KMS-11 (cell line): Measurements from ENCODE around the gene ATG10.

Experiments used
- H2AFZ ChIP-seq: fragments of 200-600 bp; sonication (generic); 2 replicates; pipeline ENCODE4 v1.6.1; 2016; ENCODE audit warnings: antibody characterized with exemption, mixed run types, low read depth
- H3K27ac ChIP-seq: fragments of 200-600 bp; sonication (generic); 2 replicates; pipeline ENCODE4 v1.6.1; 2016; ENCODE audit warnings: mild to moderate bottlenecking, mixed run types
- H3K27me3 ChIP-seq: fragments of 200-600 bp; sonication (generic); 2 replicates; pipeline ENCODE4 v1.6.1; 2017; ENCODE audit warnings: mild to moderate bottlenecking, low read depth, mixed run types, moderate library complexity; ENCODE audit not compliant: insufficient read depth
- H3K36me3 ChIP-seq: fragments of 200-600 bp; sonication (generic); 2 replicates; pipeline ENCODE4 v1.6.1; 2017; ENCODE audit warnings: mild to moderate bottlenecking, mixed run types; ENCODE audit not compliant: insufficient read depth
- H3K4me1 ChIP-seq: fragments of 200-600 bp; sonication (generic); 2 replicates; pipeline ENCODE4 v1.6.1; 2016; ENCODE audit warnings: mild to moderate bottlenecking, low read depth, mixed run types; ENCODE audit not compliant: poor library complexity, severe bottlenecking
- H3K4me2 ChIP-seq: fragments of 200-600 bp; sonication (generic); 2 replicates; pipeline ENCODE4 v1.7.0; 2016; ENCODE audit warnings: mild to moderate bottlenecking, mixed run types
- H3K4me3 ChIP-seq: fragments of 200-600 bp; sonication (generic); IDR thresholded peaks from 2 replicates; pipeline ENCODE4 v1.6.1; 2017; ENCODE audit warnings: low read depth, low read length, mixed read lengths; ENCODE audit not compliant: insufficient read depth
- H3K79me2 ChIP-seq: fragments of 200-600 bp; sonication (generic); 2 replicates; pipeline ENCODE4 v1.6.1; 2016; ENCODE audit warnings: low read depth, mixed run types; ENCODE audit not compliant: insufficient read depth
- H3K9ac ChIP-seq: fragments of 200-600 bp; sonication (generic); 2 replicates; pipeline ENCODE4 v1.6.1; 2016; ENCODE audit warnings: mild to moderate bottlenecking, mixed run types
- H4K20me1 ChIP-seq: fragments of 200-600 bp; sonication (generic); 2 replicates; pipeline ENCODE4 v1.6.1; 2016; ENCODE audit warnings: mild to moderate bottlenecking, mixed run types; ENCODE audit not compliant: insufficient read depth
- CTCF ChIP-seq: fragments of 200-600 bp; sonication (generic); conservative IDR thresholded peaks from 2 replicates; pipeline ENCODE4 v1.6.1; 2017; ENCODE audit warnings: low read depth, mild to moderate bottlenecking, antibody characterized with exemption, low read length, moderate library complexity, mixed read lengths

ATG10 gene

GRCh38 chr5:82255844-82256243 is 284.0 kb downstream of the ATG10 start:
- no peaks in the 10 kb centered on the region for H3K79me2 ChIP-seq
- no peaks in the 10 kb centered on the region for H3K27me3 ChIP-seq
- H2AFZ ChIP-seq = peak overlapping the region; percentile 60
- peak overlapping the region; percentile 39; the same call in 1 of the 2 replicates for H3K27ac ChIP-seq
- H3K4me2 ChIP-seq = peak overlapping the region; percentile 71
- H3K4me1 ChIP-seq = peaks cover 50% of the 10 kb centered on the region
- no peaks in the 10 kb centered on the region for H3K36me3 ChIP-seq
- H3K9ac ChIP-seq = no peak overlapping the region
- TF ChIP-seq CTCF = no peak
- no peaks in the 10 kb centered on the region for H4K20me1 ChIP-seq
- H3K4me3 ChIP-seq = no peak overlapping the region

GRCh38 chr5:82257247-82257646 is 285.4 kb downstream of the ATG10 start:
- Histone ChIP-seq H3K4me2 (peak overlapping the region; percentile 28; the same call in 1 of the 2 replicates), H2AFZ (no peak overlapping the region), H3K4me1 (peaks cover 50% of the 10 kb centered on the region), H4K20me1 (no peaks in the 10 kb centered on the region), H3K27me3 (no peaks in the 10 kb centered on the region), H3K27ac (no peak overlapping the region), H3K79me2 (no peaks in the 10 kb centered on the region), H3K36me3 (no peaks in the 10 kb centered on the region), H3K4me3 (no peak overlapping the region), H3K9ac (no peak overlapping the region)
- no peak for TF ChIP-seq CTCF

GRCh38 chr5:82257729-82258128 is 285.9 kb downstream of the ATG10 start:
- TF ChIP-seq CTCF = no peak
- Histone ChIP-seq H3K9ac (no peak overlapping the region), H4K20me1 (no peaks in the 10 kb centered on the region), H3K27me3 (no peaks in the 10 kb centered on the region), H3K79me2 (no peaks in the 10 kb centered on the region), H2AFZ (peak overlapping the region; percentile 15; the same call in 1 of the 2 replicates), H3K27ac (no peak overlapping the region), H3K4me1 (peaks cover 50% of the 10 kb centered on the region), H3K4me2 (peak overlapping the region; percentile 28; the same call in 1 of the 2 replicates), H3K4me3 (no peak overlapping the region), H3K36me3 (no peaks in the 10 kb centered on the region)

- peak; percentile 62 for TF ChIP-seq CTCF
- Histone ChIP-seq H3K4me1 (peaks cover 48% of the 10 kb centered on the region), H4K20me1 (no peaks in the 10 kb centered on the region), H3K27me3 (no peaks in the 10 kb centered on the region), H3K4me3 (no peak overlapping the region), H2AFZ (no peak overlapping the region), H3K4me2 (no peak overlapping the region), H3K27ac (no peak overlapping the region), H3K36me3 (no peaks in the 10 kb centered on the region), H3K79me2 (no peaks in the 10 kb centered on the region), H3K9ac (no peak overlapping the region)
Measured at GRCh38 chr5:82259172-82259800, 287.5 kb downstream of the ATG10 start.
